Neuron (in vitro differentiated cells): ENCODE measurements around the gene UNC5C.
A peak's percentile ranks its signal among the peaks of the same experiment; 100 is the strongest.

Source experiments
- H2AFZ ChIP-seq: one replicate; pipeline ENCODE4 v1.6.1; 2013; ENCODE audit warnings: low read depth, mild to moderate bottlenecking, inconsistent platforms, low read length, moderate library complexity
- H3K27me3 ChIP-seq: one replicate; pipeline ENCODE4 v1.6.1; 2013; ENCODE audit warnings: low read length; ENCODE audit not compliant: insufficient read depth
- H3K36me3 ChIP-seq: one replicate; pipeline ENCODE4 v1.6.1; 2013; ENCODE audit warnings: low read length; ENCODE audit not compliant: insufficient read depth
- H3K4me1 ChIP-seq: one replicate; pipeline ENCODE4 v1.6.1; 2013; ENCODE audit warnings: low read length; ENCODE audit not compliant: insufficient read depth
- H3K4me3 ChIP-seq: 2 replicates; pipeline ENCODE4 v1.5.1; 2013; ENCODE audit warnings: mild to moderate bottlenecking, low read length, moderate library complexity
- H3K9me3 ChIP-seq: one replicate; pipeline ENCODE4 v1.6.1; 2013; ENCODE audit warnings: low read length

UNC5C gene

DNA sequence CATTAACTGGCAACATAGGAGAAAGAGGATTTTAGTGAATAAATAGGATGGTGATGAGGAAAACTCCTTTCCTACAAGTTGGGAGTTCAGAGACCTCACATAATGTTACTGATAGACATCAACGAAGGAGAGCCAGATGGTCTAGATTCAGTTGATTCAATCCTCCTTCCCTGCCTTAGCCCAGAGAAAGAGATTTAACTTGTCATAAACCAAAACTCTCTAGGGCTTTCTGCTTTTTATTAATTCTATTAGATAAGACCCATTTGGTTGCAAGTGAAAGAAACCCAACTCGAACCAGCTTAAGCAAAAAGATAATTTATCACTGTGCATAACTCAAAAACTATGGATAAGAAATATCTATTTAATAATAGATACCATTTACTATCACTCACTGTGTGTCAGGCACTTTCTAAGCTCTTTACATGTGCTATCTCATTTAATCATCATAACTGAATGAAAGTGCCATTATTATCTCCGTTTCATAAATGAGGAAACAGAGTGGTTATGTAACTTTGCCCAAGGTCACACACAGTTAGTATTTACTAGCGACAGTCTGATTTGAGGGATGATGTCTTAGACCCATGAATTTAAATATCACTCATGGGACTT lies 4.3 kb upstream of the UNC5C start:
- H3K9me3 ChIP-seq, result no peaks in the 10 kb centered on the region
- H3K36me3 ChIP-seq, result no peaks in the 10 kb centered on the region
- H3K4me1 ChIP-seq, result peaks cover 11% of the 10 kb centered on the region

DNA sequence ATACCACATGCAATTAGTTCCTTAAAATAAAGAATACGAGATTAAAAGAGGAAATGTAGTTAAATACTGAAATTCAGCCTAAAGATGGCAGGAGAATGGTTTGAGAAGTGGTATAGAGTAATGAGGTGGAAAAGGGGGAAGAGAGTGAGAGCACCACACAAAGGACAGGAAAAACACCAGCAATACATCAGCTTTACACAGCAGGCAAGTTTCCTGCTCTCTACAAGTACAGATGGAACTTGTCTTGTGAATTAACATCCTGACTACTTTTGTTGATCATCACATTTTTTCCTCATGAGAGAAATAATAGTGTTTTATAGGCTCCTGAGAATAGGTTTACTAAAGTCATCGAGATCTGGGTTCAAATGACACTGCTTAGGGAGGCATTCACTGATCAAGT lies 2.9 kb upstream of the UNC5C start:
- no peaks in the 10 kb centered on the region for H3K36me3 ChIP-seq
- H3K27me3 ChIP-seq, result no peaks in the 10 kb centered on the region
- H2AFZ ChIP-seq, result no peak overlapping the region
- peaks cover 15% of the 10 kb centered on the region for H3K4me1 ChIP-seq
- H3K4me3 ChIP-seq, result no peak overlapping the region
- H3K9me3 ChIP-seq, result no peaks in the 10 kb centered on the region

More for the DNA sequence above, 4.3 kb upstream of the UNC5C start:
- H3K27me3 ChIP-seq, result no peaks in the 10 kb centered on the region
- no peak overlapping the region for H3K4me3 ChIP-seq
- no peak overlapping the region for H2AFZ ChIP-seq

DNA sequence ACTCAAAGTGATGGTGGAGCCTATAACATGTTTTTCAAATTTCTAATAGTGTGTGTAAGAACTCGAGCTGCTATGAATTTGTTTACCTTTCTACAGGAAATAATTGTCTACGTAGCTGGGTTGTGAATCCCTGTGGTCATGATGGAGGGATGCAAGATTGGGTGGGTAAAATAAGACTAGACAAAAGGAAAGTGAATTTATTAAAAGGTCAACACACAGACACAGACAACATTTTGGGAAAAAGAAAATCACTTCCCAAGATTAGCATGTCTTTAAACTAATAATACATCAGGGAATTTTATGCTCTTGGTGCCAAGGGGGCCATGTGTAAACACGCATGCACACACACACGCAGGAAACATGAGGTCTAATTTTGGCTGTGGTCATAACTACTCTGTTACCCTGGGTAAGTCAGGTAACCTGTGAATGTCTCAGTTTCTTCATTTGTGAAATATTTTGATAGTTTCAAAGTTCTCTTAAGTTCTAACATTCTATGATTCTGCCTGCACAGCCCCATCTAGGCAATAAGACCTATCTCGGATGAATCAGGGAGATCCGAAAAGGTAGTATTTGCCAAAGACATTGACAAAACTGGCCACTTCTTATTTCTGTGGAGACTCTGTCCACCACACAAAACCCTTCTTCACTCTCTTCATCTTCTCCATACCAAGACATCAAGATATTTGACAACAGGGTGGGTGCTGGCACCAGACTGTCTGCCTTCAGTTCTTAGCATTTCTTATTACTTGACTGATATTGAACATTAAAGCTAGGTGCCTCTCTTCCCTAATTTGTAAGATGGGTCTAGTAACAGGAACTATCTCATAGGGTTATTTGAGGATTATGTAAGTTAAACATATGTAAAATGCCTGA lies 1.6 kb upstream of the UNC5C start:
- no peaks in the 10 kb centered on the region for H3K27me3 ChIP-seq

GRCh38 chr4:95549246-95550114 lies 707 bp upstream of the UNC5C start:
- Histone ChIP-seq H3K27me3 (no peaks in the 10 kb centered on the region), H3K4me1 (peaks cover 30% of the 10 kb centered on the region), H3K4me3 (peak overlapping the region; percentile 78), H2AFZ (peak overlapping the region; percentile 94), H3K36me3 (no peaks in the 10 kb centered on the region), H3K9me3 (no peaks in the 10 kb centered on the region)

More for the DNA sequence above, 1.6 kb upstream of the UNC5C start:
- Histone ChIP-seq H3K36me3 (no peaks in the 10 kb centered on the region), H3K4me3 (peak overlapping the region; percentile 78), H3K4me1 (peaks cover 26% of the 10 kb centered on the region), H2AFZ (peak overlapping the region; percentile 94), H3K9me3 (no peaks in the 10 kb centered on the region)

GRCh38 chr4:95547715-95548471 lies 880 bp downstream of the UNC5C start:
- H3K4me1 ChIP-seq, result peaks cover 30% of the 10 kb centered on the region
- no peaks in the 10 kb centered on the region for H3K9me3 ChIP-seq
- no peaks in the 10 kb centered on the region for H3K27me3 ChIP-seq
- H2AFZ ChIP-seq, result peak overlapping the region; percentile 85
- no peaks in the 10 kb centered on the region for H3K36me3 ChIP-seq
- peak overlapping the region; percentile 78 for H3K4me3 ChIP-seq

GRCh38 chr4:95546866-95547714 lies 1.7 kb downstream of the UNC5C start:
- Histone ChIP-seq H3K36me3 (no peaks in the 10 kb centered on the region), H2AFZ (peak overlapping the region; percentile 85), H3K4me1 (peaks cover 30% of the 10 kb centered on the region), H3K4me3 (peak overlapping the region; percentile 78), H3K9me3 (no peaks in the 10 kb centered on the region), H3K27me3 (no peaks in the 10 kb centered on the region)

- Histone ChIP-seq H3K9me3 (no peaks in the 10 kb centered on the region), H3K36me3 (no peaks in the 10 kb centered on the region), H3K4me1 (peaks cover 30% of the 10 kb centered on the region), H3K4me3 (peak overlapping the region; percentile 78), H3K27me3 (no peaks in the 10 kb centered on the region), H2AFZ (peak overlapping the region; percentile 85)
Measured at GRCh38 chr4:95546221-95546620, 2.6 kb downstream of the UNC5C start.

DNA sequence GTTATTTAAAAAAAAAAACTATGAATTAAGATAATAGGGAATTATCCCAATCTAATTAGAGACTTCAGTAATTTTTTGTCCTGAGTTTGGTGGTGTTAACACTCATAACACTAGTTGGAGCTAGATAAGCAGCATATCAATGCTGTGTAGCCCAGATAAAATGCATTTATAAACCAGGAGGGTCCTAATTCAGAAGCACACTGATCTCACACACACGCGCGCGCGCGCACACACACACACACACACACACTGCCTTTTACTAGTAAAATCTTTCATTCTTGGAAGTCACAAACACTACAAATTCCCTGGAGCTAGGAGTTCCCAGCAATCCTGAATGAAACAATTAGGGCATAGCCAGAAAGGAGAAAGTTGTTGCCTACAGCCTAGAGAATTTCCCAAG lies 3.2 kb downstream of the UNC5C start:
- Histone ChIP-seq H2AFZ (no peak overlapping the region), H3K36me3 (no peaks in the 10 kb centered on the region), H3K4me1 (peaks cover 26% of the 10 kb centered on the region), H3K4me3 (peak overlapping the region; percentile 78), H3K9me3 (no peaks in the 10 kb centered on the region), H3K27me3 (no peaks in the 10 kb centered on the region)

- no peaks in the 10 kb centered on the region for H3K9me3 ChIP-seq
- no peaks in the 10 kb centered on the region for H3K27me3 ChIP-seq
- H2AFZ ChIP-seq, result no peak overlapping the region
- H3K4me1 ChIP-seq, result peaks cover 19% of the 10 kb centered on the region
- no peak overlapping the region for H3K4me3 ChIP-seq
- no peaks in the 10 kb centered on the region for H3K36me3 ChIP-seq
Measured at GRCh38 chr4:95544113-95545103, 4.4 kb downstream of the UNC5C start.

GRCh38 chr4:95541889-95542607 lies 6.7 kb downstream of the UNC5C start:
- Histone ChIP-seq H2AFZ (no peak overlapping the region), H3K4me1 (peaks cover 18% of the 10 kb centered on the region), H3K27me3 (no peaks in the 10 kb centered on the region), H3K9me3 (no peaks in the 10 kb centered on the region), H3K36me3 (no peaks in the 10 kb centered on the region), H3K4me3 (no peak overlapping the region)
